ENCODE measurements around the gene TOP3B.

DNA sequence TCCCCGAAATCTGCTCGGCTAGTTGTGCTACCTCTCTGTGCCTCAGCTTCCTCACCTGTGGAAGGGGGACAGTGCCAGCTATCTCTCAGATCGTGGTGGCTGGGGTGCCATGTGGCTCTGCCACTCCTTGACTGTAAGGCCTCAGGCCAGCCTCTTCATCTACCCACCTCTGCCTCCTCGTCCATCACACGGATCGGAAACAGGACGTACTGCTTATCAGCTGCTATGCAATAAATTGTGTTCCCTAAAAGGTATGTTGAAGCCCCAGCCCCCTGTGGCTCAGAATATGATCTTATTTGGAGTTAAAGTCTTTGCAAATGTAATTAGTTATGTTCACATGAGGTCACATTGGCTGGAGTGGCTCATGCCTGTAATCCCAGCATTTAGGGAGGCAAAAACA lies 37.7 kb downstream of the TOP3B start:
- TF ChIP-seq CTCF (IDR thresholded peaks at IDR 0.05) = no peak
- TF ChIP-seq POLR2A (IDR thresholded peaks at IDR 0.05) = no peak
- TF ChIP-seq EP300 (IDR thresholded peaks at IDR 0.05) = no peak

Measured in tibial nerve (tissue), 4 donors.